ENCODE results near the gene PRDM16. TPM values are rescaled to one million over a fixed set of nuclear protein-coding genes. Genes with fewer than 3 reads are reported as not detected.

PRDM16 gene
- total RNA-seq, 1 experiment from 2014 or later = 6.1 TPM

DNA sequence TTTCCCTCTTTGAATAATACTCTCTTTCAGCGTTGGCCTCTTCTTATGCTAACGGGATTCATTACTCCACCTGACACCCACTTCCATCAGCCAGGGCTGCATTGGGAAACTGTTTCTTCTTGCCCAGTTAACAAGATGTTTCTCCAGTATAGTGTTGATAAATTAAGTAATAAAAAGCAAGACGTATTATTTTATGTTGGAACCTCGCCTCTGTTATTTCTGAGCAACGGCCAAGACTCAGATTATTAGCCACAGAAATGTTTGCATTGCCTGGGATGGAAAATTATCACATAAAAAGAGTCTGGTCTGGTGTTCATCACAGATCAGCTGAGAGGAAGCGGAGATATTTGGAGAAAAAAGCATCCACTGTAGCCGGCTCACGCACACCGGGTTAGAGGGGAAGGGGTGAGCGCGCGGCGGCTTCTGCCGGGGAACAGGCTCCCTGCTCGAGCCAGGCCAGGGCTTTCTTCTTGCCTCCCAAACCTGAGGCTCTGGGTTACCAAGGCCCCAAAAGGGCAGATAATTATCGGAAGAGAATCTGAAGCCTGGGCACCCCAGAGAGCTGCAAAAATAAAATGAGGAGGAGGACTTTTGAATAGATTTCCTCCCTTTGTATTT, 189.5 kb downstream of the PRDM16 start:
- Histone ChIP-seq H3K27ac (ENCODE audit: low read depth, low read length) (no peak overlapping the region), H3K27me3 (ENCODE audit: insufficient read depth, low read length) (no peaks in the 10 kb centered on the region), H3K9me3 (ENCODE audit: control insufficient read depth in 1 of 2, insufficient read depth in 1 of 2, low read depth in 1 of 2, low read length in 2 of 2) (no peaks in the 10 kb centered on the region), H4K20me1 (ENCODE audit: insufficient read depth) (no peaks in the 10 kb centered on the region), H3K4me3 (replicated peaks in 1 of 2; ENCODE audit: low read depth in 1 of 2, low read length in 2 of 2) (no peak overlapping the region), H3K4me1 (ENCODE audit: control insufficient read depth in 1 of 2, insufficient read depth in 2 of 2, low read length in 2 of 2) (no peaks in the 10 kb centered on the region), H2AFZ (ENCODE audit: low read depth, low read length, poor library complexity, severe bottlenecking) (no peak overlapping the region), H3K79me2 (ENCODE audit: insufficient read depth, low read length) (no peaks in the 10 kb centered on the region), H3K9me2 (ENCODE audit: insufficient read depth) (no peaks in the 10 kb centered on the region), H3K4me2 (ENCODE audit: low read length) (no peak overlapping the region), H3K36me3 (ENCODE audit: control insufficient read depth in 1 of 2, insufficient read depth in 2 of 2, low read length in 2 of 2) (no peaks in the 10 kb centered on the region), H3K9ac (ENCODE audit: low read length) (no peak overlapping the region)
- ChIA-PET CTCF (no interaction called here), RAD21 (ENCODE audit: low non-redundant PET in 1 of 2, low total read pairs in 2 of 2, uncharacterized antibody in 2 of 2, unreplicated experiment in 2 of 2) (no interaction called here), POLR2A (no interaction called here)
- DNase-seq (ENCODE audit: low read depth, low spot score) (no peak), ATAC-seq (no peak)
- TF ChIP-seq RAD21 (IDR thresholded peaks at IDR 0.05; ENCODE audit: low read depth) = no peak
- TF ChIP-seq, protein P1, sequence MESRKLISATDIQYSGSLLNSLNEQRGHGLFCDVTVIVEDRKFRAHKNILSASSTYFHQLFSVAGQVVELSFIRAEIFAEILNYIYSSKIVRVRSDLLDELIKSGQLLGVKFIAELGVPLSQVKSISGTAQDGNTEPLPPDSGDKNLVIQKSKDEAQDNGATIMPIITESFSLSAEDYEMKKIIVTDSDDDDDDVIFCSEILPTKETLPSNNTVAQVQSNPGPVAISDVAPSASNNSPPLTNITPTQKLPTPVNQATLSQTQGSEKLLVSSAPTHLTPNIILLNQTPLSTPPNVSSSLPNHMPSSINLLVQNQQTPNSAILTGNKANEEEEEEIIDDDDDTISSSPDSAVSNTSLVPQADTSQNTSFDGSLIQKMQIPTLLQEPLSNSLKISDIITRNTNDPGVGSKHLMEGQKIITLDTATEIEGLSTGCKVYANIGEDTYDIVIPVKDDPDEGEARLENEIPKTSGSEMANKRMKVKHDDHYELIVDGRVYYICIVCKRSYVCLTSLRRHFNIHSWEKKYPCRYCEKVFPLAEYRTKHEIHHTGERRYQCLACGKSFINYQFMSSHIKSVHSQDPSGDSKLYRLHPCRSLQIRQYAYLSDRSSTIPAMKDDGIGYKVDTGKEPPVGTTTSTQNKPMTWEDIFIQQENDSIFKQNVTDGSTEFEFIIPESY (IDR thresholded peaks at IDR 0.05; ENCODE audit: extremely low read depth, insufficient replicate concordance, low read length) = no peak
- no peak for TF ChIP-seq ELF1 (IDR thresholded peaks at IDR 0.05; ENCODE audit: borderline replicate concordance, low read depth)
- no peak for TF ChIP-seq SP1 (IDR thresholded peaks at IDR 0.05; ENCODE audit: low read depth)
- no peak for TF ChIP-seq EGR1 (IDR thresholded peaks at IDR 0.05; ENCODE audit: low read depth)
- TF ChIP-seq TCF7L2 (IDR thresholded peaks at IDR 0.05; ENCODE audit: borderline replicate concordance, extremely low read depth, insufficient read depth, insufficient read length) = no peak
- no peak for TF ChIP-seq POLR2AphosphoS5 (IDR thresholded peaks at IDR 0.05; ENCODE audit: low read depth, low read length)
- intact Hi-C loops (cut with micrococcal nuclease) = no loop called here
- BruUV-seq (replicated peaks) = no TSS peak

DNA sequence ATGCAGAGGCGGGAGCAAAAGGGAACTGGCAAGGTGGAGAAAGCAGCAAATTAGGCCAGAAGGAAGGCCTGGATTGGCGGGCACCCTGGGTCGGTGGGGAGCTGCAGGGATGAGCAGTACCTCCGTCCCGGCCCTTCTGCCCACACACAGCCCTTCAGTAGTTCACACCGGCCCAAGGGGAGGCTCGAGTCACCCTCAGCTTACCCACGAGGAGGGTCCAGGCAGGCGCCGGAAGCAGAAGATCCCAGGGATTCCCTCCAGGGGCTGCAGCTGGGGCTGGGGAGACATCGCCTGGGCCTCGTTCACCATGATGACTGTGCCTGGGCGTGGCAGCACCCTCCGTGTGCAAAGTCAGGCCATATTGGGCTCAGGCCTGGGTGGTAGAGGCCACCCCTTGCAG, 190.0 kb downstream of the PRDM16 start:
- DNase-seq (ENCODE audit: low read depth, low spot score) (no peak), ATAC-seq (no peak)
- Histone ChIP-seq H3K4me3 (replicated peaks in 1 of 2; ENCODE audit: low read depth in 1 of 2, low read length in 2 of 2) (no peak overlapping the region), H3K4me2 (ENCODE audit: low read length) (no peak overlapping the region), H3K9me2 (ENCODE audit: insufficient read depth) (no peaks in the 10 kb centered on the region), H3K9me3 (ENCODE audit: control insufficient read depth in 1 of 2, insufficient read depth in 1 of 2, low read depth in 1 of 2, low read length in 2 of 2) (no peaks in the 10 kb centered on the region), H3K9ac (ENCODE audit: low read length) (no peak overlapping the region), H3K79me2 (ENCODE audit: insufficient read depth, low read length) (no peaks in the 10 kb centered on the region), H4K20me1 (ENCODE audit: insufficient read depth) (no peaks in the 10 kb centered on the region), H2AFZ (ENCODE audit: low read depth, low read length, poor library complexity, severe bottlenecking) (no peak overlapping the region), H3K36me3 (ENCODE audit: control insufficient read depth in 1 of 2, insufficient read depth in 2 of 2, low read length in 2 of 2) (no peaks in the 10 kb centered on the region), H3K27me3 (ENCODE audit: insufficient read depth, low read length) (no peaks in the 10 kb centered on the region), H3K4me1 (ENCODE audit: control insufficient read depth in 1 of 2, insufficient read depth in 2 of 2, low read length in 2 of 2) (no peaks in the 10 kb centered on the region), H3K27ac (ENCODE audit: low read depth, low read length) (no peak overlapping the region)
- RAD21 ChIA-PET (ENCODE audit: low non-redundant PET in 1 of 2, low total read pairs in 2 of 2, uncharacterized antibody in 2 of 2, unreplicated experiment in 2 of 2) = no interaction called here
- POLR2A ChIA-PET = no interaction called here
- BruUV-seq (replicated peaks) = no TSS peak
- intact Hi-C loops (cut with micrococcal nuclease) = no loop called here
- CTCF ChIA-PET = no interaction called here
- TF ChIP-seq CBX3 (IDR thresholded peaks at IDR 0.05; ENCODE audit: low read depth) (no peak), SRF (IDR thresholded peaks at IDR 0.05; ENCODE audit: low read depth) (no peak), EGR1 (IDR thresholded peaks at IDR 0.05; ENCODE audit: low read depth) (no peak), JUND (IDR thresholded peaks at IDR 0.05) (no peak), EZH2 (IDR thresholded peaks at IDR 0.05) (no peak), SP1 (IDR thresholded peaks at IDR 0.05; ENCODE audit: low read depth) (no peak), ELF1 (IDR thresholded peaks at IDR 0.05; ENCODE audit: borderline replicate concordance, low read depth) (no peak), EZH2phosphoT487 (IDR thresholded peaks at IDR 0.05; ENCODE audit: borderline replicate concordance) (no peak), FOSL1 (IDR thresholded peaks at IDR 0.05; ENCODE audit: low read depth) (no peak)
- TF ChIP-seq, protein P2, sequence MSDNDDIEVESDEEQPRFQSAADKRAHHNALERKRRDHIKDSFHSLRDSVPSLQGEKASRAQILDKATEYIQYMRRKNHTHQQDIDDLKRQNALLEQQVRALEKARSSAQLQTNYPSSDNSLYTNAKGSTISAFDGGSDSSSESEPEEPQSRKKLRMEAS (IDR thresholded peaks at IDR 0.05) = no peak
- TF ChIP-seq, protein P3, sequence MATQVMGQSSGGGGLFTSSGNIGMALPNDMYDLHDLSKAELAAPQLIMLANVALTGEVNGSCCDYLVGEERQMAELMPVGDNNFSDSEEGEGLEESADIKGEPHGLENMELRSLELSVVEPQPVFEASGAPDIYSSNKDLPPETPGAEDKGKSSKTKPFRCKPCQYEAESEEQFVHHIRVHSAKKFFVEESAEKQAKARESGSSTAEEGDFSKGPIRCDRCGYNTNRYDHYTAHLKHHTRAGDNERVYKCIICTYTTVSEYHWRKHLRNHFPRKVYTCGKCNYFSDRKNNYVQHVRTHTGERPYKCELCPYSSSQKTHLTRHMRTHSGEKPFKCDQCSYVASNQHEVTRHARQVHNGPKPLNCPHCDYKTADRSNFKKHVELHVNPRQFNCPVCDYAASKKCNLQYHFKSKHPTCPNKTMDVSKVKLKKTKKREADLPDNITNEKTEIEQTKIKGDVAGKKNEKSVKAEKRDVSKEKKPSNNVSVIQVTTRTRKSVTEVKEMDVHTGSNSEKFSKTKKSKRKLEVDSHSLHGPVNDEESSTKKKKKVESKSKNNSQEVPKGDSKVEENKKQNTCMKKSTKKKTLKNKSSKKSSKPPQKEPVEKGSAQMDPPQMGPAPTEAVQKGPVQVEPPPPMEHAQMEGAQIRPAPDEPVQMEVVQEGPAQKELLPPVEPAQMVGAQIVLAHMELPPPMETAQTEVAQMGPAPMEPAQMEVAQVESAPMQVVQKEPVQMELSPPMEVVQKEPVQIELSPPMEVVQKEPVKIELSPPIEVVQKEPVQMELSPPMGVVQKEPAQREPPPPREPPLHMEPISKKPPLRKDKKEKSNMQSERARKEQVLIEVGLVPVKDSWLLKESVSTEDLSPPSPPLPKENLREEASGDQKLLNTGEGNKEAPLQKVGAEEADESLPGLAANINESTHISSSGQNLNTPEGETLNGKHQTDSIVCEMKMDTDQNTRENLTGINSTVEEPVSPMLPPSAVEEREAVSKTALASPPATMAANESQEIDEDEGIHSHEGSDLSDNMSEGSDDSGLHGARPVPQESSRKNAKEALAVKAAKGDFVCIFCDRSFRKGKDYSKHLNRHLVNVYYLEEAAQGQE (IDR thresholded peaks at IDR 0.05; ENCODE audit: low read depth) = no peak
- TF ChIP-seq, protein P4, sequence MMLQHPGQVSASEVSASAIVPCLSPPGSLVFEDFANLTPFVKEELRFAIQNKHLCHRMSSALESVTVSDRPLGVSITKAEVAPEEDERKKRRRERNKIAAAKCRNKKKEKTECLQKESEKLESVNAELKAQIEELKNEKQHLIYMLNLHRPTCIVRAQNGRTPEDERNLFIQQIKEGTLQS (IDR thresholded peaks at IDR 0.05) = no peak
